GM10847 (cell line): ENCODE measurements around the gene NRBP1.

ENCODE experiments used
- POLR2A ChIP-seq: IDR thresholded peaks from 2 replicates; pipeline ENCODE4 v1.6.1; 2011; ENCODE audit not compliant: insufficient read length; ENCODE audit errors: extremely low read depth

NRBP1 gene

DNA sequence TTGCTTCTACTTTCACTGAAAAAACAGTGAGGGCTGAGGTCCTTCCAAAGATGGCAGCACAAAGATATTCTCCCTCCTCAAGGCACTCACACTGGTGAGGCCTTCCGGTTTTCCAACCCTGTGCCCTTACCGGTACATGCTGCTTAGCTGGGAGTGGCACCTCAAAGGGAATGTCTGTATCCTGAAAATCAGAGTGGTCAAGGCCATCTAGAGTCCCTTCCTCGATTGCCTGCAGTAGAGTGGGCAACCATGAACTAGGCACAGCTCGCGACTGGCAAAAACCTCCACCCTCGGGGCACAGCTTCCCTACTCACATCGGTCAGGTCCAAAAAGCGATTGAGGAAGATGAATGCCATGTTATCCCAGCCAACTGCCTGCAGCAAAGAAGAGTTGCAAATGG lies 17.2 kb downstream of the NRBP1 start:
- no peak for TF ChIP-seq POLR2A

DNA sequence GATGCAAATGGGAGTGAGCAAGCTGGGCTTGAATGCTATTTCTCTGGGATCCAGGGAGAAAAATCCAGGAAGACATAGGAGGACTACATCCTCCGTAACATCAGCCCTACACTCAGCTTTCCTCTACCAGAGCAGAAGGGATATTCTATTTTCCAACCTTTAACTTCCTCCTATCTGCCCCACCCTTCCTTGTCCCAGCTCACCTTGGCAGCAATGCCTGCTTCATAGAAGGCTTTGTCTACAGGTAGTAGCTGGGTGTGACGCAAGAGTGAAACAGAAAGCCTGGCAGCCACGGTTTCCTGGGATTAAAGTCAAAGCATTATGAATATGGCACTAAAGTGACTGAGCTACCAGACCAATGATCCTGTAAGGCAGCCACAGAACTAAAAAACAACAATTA lies 17.6 kb downstream of the NRBP1 start:
- TF ChIP-seq POLR2A = no peak

DNA sequence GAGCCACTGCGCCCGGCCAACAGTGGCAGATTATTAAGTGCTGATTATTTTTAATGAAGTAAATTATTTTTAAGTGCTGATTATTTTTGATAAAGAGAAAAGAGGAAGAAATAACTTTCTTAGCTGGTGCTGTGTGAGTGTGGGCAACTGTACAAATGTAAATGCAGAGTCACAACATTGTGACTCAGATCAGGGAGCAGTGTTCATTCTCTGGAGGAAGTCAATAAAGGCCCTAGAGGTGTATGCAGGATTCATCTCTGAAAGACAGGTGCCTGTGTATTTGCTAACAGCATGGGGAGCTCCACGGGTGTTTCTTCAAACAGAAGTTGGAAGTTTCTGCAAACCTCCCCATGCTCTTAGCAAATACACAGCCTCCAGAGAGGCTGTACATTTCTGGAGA lies 19.9 kb downstream of the NRBP1 start:
- TF ChIP-seq POLR2A = no peak

DNA sequence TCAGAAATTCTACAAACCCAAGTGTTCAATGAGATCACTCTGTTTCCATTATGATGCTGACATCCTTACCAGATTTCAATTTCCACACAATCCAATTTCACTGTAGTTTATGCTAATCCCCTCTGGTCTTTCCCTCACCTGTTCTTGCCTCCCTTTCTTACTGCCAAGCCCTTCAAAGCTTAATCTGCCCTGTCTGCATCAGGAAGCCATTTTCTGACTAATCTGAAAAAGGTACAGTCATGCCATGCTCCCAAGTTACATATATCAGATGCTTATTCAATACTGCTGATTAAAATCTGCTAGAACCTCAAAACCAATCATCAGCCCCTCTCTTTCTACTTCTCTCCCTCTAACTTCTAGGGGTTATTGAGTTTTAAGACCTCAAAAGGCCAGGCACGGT lies 22.7 kb downstream of the NRBP1 start:
- TF ChIP-seq POLR2A = no peak

GRCh38 chr2:27453968-27454367 lies 25.5 kb downstream of the NRBP1 start:
- TF ChIP-seq POLR2A = no peak

- TF ChIP-seq POLR2A = no peak
Observed at GRCh38 chr2:27461118-27461517, 32.7 kb downstream of the NRBP1 start.

DNA sequence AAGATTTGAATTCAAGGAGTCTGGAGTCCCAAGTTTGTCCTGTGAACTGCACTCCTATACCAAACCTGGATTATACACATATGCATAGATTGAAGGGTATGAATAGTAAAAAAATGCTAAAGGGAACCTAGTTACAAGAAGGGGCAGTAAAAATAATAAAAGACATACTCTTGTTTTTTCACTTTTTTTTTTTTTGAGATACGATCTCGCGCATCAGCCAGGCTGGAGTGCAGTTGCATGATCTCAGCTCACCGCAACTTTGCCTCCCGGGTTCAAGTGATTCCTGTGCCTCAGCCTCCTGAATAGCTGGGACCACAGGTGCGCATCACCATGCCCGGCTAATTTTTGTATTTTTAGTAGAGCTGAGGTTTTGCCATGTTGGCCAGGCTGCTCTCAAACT lies 36.0 kb downstream of the NRBP1 start:
- no peak for TF ChIP-seq POLR2A

- no peak for TF ChIP-seq POLR2A
Observed at GRCh38 chr2:27471961-27472360, 43.5 kb downstream of the NRBP1 start.

DNA sequence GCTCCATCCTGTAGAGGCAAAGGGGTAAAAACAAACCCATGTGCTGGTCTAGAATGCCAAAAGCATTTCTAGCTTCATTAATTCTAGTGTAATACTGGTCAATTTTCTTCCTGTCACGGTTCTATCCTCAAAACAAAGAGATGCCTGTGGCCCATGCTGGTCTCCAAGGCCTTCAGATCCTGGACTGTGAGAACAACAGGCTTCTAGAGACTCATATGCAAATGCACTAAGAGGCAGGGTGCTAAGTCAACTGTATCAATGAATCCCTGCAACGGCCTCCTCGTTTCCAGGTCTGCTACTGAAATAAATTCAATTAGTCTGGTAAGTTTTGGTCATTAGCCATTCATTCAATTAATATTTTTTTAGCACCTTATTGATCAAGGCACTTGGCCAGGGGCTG lies 57.1 kb downstream of the NRBP1 start:
- no peak for TF ChIP-seq POLR2A

GRCh38 chr2:27489118-27489497 lies 60.7 kb downstream of the NRBP1 start:
- no peak for TF ChIP-seq POLR2A

GRCh38 chr2:27489498-27490397 lies 61.3 kb downstream of the NRBP1 start, which contains the start of gene IFT172:
TSS of gene IFT172 (minus strand) at chr2:27489743. CDS start at chr2:27489653, 90 bp downstream.
- TF ChIP-seq POLR2A = peak; percentile 39
